ENCODE results near the gene TMEM108.

- TF ChIP-seq CTCF (IDR thresholded peaks at IDR 0.05; ENCODE audit: low read length), result no peak
- TF ChIP-seq EZH2 (IDR thresholded peaks at IDR 0.05; ENCODE audit: borderline replicate concordance, low read length), result no peak
Measured at GRCh38 chr3:133268726-133269134, 230.5 kb downstream of the TMEM108 start.

All from OCI-LY1 (cell line).